HG03521 (cell line): ENCODE results near the gene PRKACG.
"Not testable (repeated sequence)": the region's sequence is repeated elsewhere in the genome, so short reads cannot be mapped to it uniquely, and the experiment has no call there.

Experiments
- ATAC-seq: cut with Tn5 transposase; IDR thresholded peaks from one replicate; pipeline ENCODE4 v1.9.1; 2021; ENCODE audit warnings: mild to moderate bottlenecking, moderate library complexity; ENCODE audit not compliant: unreplicated experiment

PRKACG gene

DNA sequence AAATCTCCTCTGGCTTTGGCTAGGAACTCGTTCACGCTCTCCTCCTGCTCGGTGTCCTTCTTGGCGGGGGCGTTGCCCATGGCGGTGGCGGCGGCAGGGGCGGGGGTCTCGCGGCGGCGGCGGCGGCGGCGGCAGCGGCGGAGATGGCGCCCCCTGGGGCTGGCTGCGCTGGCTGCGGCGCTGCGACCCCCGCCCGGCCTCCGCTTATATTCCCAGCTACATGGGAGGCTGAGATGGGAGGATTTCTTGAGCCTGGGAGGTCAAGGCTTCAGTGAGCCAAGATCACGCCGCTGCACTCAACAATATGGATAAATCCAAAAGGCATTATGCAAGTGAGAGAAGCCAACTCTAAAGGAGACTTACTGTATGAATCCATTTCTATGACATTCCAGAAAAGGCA is at the start of gene PRKACG:
PRKACG (minus strand) TSS at position 101 of the 400 bp plus-strand sequence; CDS start at position 80, 21 bp downstream.
- no peak for ATAC-seq

DNA sequence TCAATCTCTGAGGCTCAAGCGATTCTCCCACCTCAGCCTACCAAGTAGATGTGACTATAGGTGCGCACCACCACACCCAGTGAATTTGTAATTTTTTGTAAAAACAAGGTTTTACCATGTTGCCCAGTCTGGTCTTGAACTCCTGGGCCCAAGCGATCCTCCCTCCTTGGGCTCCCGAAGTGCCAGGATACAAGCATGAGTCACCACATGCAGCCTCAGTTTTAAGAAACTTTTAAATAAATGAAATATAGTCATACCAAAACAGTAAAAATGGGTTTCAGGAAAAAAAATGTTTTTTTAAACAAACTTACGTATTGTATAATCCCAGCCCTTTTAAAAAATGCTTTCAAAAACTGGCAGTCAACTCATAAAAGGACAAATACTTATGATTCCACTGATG is 48.3 kb upstream of the PRKACG start:
- no peak for ATAC-seq

DNA sequence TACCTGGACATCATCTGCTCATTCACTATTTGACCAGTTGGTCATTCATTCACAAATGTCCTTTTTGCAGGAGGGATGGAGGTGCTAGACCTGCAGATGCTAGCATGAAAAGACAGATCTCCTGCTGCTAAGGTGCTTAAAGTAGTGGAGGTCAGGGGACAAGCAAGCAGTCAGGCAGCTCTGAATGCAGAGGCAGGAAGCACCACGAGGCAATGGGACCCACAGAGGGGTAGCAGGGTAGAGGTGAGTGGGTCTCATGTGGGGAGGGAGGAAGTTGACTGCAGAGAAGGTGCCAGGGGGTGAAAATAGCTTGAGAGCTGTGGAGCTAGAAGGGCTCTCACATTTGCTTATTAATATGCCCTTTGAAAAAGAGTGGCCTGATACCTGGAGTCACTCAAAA is 46.9 kb upstream of the PRKACG start:
- ATAC-seq: no peak

DNA sequence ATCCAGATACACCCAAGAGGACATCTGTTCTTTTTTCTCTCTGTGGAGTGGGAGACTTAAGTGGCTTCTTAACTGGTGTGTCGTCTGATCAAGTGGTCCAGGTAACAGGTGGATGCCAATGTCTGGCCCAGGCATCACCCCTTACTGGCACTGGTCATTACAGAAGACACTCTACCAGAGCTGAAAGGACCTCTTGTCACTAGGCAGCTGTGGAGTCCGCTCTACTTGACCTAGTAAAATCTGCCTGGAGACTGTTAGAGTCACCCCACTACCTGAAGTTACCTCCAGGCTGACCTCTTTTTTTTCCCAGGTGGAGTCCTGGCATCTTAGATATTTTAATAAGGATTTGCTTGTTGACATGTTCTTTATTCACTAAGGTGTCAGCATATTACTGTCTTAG is 44.2 kb upstream of the PRKACG start:
- ATAC-seq: no peak

DNA sequence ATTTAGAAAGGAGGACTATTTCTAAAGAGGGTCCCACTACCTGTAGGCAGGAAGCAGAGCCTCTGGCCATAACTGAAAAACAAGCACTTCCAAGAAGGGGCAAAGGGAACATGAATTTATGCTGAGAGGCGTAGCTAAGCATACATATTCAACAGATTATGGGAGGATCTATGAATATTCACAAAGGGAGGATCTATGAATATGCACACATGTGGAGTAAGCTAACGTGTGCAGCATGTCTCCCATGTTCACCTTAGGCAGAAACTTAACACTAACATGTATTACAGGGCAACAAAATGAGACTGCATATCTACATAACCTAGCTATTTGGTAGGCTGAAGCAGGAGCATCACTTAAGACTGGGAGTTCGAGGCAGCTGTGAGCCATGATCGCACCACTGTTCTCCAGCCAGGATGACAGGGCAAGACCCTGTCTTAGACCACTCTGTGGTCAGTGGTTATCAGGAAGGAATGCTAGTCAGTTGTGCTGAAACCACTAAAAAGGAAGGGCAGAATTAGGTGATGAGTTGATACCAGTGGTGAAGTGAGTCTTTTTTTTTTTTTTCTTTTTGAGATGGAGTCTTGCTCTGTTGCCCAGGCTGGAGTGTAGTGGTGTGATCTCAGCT is 42.4 kb upstream of the PRKACG start:
- no peak for ATAC-seq

DNA sequence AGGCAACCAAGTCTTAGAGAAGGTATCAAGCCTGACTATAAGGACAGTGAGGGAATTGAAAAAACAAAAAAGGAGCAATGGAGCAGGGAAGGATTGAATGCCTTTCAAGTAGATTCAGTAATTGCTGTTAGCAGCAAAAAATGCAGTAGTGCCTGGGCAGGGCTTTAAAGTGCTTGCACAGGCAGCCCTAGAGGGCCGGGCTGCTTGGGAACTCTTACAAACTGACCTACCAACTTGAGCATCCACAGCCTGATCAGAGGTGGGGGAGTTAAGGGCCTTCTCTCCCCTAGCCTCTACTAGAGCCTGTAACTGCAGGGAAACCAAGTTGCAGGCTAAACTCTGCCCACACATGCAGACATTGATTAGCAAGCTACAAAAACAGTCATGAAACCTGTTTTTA is 41.1 kb upstream of the PRKACG start:
- no peak for ATAC-seq

DNA sequence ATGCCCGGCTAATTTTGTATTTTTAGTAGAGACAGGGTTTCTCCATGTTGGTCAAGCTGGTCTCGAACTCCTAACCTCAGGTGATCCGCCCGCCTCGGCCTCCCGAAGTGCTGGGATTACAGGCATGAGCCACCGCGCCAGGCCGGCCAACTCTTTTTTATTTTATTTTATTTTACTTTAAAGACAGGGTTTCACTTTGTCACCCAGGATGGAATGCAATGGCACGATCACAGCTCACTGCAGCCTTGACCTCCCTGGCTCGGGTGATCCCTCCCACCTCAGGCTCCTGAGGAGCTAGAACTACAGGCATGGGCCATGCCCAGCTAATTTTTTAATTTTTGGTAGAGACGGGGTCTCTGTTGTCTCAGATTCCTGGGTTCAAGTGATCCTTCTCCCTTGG is 37.0 kb upstream of the PRKACG start:
- not testable (repeated sequence) for ATAC-seq

DNA sequence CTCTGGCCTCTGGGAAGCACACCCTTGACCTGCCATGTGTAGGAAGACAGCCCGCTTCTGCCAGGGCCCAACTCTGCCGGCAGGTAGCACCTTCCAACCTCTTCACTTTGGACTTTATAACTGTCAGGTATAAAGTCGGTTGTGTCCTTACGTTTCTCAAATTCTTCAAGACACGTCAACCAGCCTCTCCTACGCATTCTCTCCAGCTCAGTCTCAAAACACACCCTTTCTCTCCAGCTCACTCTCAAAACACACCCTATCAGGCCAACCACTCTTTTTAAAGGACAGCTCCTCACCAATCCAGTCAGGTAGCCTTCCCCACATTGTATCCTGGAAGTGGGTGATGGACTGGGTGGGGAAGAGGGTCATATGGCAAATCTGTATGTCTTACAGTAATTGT is 35.2 kb upstream of the PRKACG start:
- ATAC-seq: no peak

DNA sequence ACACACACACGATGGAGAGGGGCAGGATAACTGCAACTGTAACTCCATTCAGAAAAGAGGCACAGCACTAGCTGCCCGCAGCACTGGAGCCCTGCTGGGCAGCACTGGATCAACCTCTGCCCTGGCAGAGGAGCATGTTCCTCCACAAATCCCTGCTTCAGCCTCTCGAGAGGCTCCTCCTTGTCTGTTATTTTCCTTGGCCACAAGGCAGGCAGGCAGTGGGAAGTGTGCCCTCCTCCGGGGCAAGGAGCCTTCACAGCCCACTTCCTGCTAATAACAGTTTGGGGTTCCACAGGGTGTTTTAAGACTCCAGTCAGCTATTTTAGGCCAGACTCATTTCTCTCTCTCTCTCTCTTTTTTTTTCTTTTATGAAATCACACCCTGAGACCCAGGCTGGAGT is 33.5 kb upstream of the PRKACG start:
- no peak for ATAC-seq

DNA sequence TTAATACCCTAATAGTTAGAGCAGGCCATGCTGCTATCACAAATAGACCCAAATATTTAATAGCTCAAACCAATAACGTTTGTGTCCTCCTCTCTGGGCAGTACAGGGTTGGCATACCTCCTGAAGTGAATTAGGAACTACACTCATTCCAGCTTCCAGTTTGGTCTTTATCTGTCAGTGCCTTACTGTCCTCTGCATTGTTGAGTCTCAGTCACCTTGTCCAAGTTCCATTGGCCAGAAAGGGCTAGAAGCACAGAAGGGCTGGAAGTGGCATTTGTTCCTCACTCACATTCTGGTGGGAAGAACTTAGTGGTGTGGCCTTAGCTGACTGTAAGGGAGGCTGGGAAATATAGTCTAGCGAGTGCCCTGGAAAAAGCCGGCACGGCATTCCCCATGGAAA is 32.8 kb upstream of the PRKACG start:
- ATAC-seq: no peak

DNA sequence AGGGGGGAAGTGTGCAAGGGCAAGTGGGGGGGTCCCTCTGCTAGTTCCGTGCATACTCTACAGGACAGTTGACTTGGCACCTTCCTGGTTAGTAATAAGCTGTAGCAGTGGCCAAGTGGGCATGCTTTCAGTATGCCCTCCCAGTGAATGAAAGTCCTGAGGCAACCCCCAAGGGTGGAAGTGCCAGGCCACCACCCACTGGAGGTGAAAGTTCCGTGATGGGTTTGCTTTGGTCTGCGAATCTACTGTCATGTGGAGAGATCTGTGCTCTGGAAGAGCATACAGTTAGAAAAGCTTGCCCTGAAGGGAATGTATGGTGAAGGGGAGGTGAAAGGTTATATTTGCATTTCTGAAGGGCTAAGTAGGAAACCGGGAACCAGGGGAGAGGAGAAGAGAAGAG is 31.9 kb upstream of the PRKACG start:
- ATAC-seq: no peak

DNA sequence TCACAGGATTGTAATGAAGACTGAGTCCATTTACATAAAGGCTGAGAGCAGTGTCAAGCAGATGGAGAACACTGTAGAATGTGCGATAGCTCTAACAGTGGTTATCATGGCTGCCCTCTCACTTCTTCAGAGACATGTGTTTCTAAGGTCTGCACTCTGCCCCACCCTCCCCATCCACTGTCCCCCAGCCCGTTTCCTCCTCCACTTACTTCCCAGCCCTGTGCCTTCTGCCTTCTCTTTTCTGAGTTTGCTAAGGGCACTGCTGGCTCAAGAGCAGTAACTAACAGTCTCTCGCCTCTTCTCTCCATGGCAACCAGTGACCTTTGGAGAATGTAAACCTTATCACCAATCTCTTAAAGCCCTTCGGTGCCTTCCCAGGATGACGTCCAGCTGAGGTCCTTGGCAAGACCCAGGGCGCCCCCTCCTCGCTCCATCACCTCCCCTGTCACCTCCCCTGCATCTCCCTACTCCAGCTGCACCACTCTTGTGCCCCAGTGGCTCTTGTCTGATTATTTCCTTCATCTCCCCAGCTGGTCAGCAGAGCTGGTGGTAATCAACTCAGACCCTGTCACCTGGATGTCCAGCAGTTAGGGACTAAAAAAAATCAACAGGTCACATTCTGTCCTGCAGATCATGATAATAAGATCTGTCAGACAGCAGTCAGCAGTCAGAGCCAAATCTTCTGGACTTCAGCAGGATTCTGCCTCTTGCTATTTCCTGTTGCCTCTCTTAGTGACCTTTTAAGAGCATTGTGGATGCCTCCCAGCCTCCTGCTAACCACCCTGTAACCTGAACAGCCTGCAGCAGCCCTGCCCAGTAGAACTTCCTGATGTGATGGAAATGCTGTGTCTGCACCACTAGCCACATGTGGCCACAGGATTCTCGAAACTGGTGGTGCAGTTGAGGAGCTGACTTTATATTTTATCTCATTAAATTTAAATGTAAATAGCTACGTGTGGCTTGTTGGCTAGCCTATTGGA is 30.6 kb upstream of the PRKACG start:
- no peak for ATAC-seq

DNA sequence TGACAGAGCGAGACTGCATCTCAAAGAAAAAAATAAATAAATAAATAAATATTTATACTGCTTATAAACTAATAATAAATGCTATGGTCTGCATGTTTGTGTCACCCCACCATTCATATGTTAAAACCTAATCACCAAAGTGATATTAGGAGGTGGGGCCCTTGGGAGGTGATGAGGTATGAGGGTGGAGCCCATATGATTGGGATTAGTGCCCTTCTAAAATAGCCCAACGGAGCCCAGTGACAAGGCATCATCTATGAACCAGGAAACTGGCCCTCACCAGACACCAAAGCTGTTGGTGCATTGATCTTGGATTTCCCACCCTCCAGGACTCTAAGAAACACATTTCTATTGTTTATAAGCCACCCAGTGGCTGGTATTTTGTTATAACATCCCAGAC is 26.7 kb upstream of the PRKACG start:
- ATAC-seq: no peak

DNA sequence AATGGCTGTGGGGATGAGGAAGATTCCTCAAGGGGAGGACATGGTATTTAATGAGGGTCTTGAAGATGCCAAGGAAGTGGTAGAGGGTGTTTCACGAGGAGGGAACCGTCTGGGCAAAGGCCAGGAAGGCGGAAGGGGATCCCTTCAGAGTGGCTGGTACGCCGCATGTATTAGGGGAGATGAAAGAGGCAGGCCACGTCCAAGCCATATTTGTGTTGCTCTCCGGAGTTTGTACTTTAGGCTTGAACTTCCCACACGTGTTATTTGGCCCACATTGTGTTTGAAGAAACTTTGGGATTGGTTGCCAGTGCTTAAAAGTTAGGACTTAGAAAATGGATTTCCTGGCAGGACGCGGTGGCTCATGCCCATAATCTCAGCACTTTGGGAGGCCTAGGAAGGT is 22.9 kb upstream of the PRKACG start:
- ATAC-seq: no peak

DNA sequence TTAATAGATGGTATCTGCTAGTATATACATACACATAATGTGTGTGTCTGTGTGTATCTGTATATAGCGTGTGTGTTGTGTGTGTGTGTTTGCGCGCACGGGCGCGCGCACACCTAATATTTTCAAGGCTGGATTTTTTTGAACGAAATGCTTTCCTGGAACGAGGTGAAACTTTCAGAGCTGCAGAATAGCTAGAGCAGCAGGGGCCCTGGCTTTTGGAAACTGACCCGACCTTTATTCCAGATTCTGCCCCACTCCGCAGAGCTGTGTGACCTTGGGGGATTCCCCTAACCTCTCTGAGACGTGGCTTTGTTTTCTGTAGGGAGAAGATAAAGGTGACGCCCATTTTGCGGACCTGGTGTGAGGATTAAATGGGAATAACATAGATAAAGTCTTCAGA is 22.4 kb upstream of the PRKACG start:
- ATAC-seq: no peak

DNA sequence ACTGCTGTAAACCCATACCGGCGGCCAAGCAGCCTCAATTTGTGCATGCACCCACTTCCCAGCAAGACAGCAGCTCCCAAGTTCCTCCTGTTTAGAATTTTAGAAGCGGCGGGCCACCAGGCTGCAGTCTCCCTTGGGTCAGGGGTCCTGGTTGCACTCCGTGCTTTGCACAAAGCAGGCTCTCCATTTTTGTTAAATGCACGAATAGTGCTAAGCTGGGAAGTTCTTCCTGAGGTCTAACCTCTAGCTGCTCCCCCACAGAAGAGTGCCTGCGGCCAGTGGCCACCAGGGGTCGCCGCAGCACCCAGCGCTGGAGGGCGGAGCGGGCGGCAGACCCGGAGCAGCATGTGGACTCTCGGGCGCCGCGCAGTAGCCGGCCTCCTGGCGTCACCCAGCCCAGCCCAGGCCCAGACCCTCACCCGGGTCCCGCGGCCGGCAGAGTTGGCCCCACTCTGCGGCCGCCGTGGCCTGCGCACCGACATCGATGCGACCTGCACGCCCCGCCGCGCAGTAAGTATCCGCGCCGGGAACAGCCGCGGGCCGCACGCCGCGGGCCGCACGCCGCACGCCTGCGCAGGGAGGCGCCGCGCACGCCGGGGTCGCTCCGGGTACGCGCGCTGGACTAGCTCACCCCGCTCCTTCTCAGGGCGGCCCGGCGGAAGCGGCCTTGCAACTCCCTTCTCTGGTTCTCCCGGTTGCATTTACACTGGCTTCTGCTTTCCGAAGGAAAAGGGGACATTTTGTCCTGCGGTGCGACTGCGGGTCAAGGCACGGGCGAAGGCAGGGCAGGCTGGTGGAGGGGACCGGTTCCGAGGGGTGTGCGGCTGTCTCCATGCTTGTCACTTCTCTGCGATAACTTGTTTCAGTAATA is 21.8 kb upstream of the PRKACG start, which contains the start of gene FXN:
FXN (plus strand) TSS at position 315 of the 871 bp plus-strand sequence; CDS start at position 346, 31 bp downstream.
- peak; percentile 93 for ATAC-seq

DNA sequence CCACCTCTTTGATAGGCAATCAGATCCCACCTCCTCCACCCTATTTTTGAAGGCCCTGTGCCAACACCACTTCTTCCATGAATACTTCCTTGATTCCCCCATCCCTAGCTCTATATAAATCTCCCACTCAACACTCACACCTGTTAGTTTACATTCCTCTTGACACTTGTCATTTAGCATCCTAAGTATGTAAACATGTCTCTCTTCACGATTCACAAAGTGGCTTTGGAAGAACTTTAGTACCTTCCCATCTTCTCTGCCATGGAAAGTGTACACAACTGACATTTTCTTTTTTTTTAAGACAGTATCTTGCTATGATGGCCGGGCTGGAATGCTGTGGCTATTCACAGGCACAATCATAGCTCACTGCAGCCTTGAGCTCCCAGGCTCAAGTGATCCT is 20.2 kb upstream of the PRKACG start:
- no peak for ATAC-seq

DNA sequence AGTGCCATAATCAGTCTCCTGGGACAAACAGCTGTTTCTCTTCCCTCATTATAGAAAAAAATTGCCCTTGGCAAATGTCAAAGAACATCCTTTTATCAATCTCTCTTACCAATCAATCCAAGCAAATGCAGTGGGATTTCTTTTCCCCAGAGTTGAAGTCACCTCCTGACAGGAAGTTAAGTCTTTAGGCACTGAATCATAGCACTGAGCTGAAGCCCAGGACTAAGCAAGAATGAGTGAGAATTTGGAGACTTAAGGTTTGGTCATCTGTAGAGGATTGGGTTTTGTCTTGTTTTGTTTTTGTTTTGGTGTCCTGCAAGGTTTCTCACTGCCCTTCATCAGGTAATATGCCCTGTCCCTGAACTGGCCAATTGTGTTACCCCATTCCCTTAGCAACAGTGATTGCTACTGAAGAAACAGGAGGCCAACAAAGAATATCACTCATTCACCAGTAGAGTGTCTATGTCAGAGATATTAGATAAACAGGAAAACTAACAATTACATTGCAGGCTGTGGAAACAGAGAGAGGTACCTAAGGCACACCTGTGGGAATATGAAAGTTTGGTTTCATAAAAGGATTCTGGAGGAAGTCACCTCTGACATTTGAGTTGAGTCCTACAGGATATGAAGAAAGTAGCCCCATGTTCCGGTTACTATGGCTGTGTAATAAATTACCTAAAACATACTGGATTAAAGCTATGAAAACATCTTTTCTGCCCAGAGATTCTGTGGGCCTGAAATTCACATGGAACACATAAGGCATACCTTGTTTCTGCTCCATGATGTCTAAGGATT is 17.1 kb upstream of the PRKACG start:
- ATAC-seq: no peak

DNA sequence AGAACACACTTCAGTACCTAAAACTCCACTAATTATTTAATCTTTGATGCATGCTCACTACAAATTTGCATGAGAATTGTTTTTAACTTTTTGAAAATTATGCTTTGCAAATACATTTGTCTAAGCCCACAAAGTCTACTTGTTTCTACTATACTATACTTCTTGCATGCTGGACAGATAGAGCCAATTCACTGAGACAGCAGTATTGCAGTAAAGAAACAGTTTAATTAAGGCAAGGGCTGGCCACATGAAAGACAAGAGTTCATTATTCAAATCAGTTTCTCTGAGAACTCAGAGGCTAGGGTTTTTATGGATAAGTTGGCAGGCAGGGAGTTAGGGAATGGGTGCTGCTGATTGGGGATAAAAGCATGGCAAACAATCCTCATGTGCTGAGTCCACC is 15.6 kb upstream of the PRKACG start:
- ATAC-seq: no peak

DNA sequence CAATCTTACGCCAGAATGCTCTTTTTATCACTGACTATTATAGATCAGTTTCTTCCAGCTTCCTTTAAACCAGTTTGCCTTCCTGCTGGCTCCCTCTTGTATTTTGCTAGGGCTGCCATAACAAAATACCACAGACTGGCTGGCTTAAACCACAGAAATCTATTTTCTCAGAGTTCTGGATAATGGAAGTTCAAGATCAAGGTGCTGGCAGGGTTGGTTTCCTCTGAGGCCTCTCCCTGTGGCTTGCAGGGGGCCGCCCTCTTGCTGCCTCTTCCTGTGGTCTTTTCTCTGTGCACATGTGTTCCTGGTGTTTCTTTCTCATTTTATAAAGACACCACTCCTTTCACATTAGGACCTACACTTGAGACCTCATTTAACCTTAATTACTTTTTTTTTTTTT is 14.8 kb upstream of the PRKACG start:
- ATAC-seq: no peak
